GM18502 (cell line): ENCODE measurements around the gene ARID1B.

Experiments
- ATAC-seq: cut with Tn5 transposase; IDR thresholded peaks from one replicate; pipeline ENCODE4 v1.9.1; 2021; ENCODE audit warnings: mild to moderate bottlenecking; ENCODE audit not compliant: unreplicated experiment, poor library complexity

Gene ARID1B

DNA sequence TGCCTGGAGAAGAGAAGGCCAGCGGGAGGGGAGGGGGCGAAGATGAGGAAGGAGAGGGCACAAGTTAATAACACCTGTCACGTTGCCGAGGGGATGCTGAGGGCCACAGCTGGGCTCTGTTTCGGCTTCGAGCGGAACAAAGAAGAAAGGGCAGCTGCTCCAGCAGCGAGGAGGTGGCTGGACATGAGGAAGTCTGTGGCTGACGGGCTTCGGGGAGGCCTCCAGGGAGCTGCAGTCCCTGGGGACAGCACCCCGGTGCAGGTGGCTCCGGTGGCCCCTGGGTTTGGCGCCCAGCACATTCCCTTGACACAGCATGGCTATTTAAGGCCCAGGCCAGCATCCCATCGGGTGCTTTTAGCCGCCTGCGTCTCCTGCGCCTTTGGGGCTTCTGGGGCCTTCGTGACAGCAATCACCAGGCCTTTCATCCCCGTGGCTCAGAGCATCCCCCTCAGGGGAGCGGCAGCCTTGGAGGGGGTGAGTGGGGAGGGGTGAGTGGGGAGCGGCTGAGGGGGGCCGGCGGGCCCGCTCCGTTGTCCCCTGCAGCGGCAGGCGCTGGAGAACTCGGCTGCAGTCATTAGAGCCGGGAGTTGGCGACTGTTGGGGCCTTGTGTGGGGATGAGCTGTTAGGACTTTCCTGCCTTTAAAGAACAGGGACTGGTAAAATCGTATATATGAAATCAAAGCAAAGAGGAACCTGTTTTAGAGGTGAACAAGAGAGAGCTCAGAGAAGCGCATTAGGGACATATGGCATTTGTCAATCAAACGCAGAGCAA is 447.2 kb downstream of the ARID1B start:
- no peak for ATAC-seq

- no peak for ATAC-seq
Observed at GRCh38 chr6:157224951-157225574, 447.9 kb downstream of the ARID1B start.

DNA sequence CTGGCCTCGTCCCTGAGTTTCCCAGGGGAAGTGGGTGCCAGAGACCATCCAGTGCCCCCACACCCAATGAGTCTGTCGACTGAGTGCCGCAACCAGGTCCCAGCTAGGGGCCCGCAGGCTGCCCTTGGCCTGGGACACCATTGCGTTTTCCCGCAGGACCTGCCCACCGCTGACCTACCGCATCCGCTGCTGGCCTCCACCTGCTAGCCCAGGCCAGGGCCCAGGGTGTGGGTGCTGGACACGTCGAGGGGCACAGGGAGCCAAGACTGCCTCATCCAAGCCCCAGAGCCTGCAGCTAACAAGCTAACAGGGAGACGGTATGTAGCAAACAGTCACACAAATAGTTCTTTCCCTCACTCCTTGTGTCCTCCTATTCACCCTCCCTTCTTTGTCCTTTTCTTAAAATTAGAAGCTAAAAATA is 448.4 kb downstream of the ARID1B start:
- ATAC-seq: no peak

DNA sequence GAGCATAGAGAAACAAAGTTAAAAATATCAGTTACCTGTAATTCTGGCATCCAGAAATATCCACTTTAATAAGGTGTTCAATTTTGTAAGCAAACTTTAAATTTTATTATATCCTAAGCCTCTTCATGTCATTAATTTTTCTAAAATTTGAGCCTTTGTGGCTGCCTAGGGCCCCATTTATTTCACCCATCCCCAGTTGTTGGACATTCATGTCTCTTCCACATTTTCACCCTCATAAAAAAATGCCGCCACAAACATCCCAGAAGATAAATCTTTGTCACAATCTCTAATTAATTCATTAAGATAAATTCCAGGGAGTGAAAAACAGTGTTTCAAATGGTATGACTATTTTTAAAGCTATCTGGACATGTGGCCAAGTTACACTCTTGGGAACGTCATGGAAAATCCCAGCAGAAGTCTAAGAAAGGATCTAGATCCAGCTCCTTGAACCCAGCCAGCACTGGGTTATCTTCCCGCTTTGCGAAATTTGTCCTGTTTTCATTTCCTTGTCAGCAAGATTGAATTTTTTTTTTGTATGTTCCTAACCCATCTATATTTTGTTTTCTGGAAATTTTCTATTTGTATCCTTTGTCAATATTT is 448.9 kb downstream of the ARID1B start:
- no peak for ATAC-seq

GRCh38 chr6:157226761-157227160 is 449.6 kb downstream of the ARID1B start:
- no peak for ATAC-seq

DNA sequence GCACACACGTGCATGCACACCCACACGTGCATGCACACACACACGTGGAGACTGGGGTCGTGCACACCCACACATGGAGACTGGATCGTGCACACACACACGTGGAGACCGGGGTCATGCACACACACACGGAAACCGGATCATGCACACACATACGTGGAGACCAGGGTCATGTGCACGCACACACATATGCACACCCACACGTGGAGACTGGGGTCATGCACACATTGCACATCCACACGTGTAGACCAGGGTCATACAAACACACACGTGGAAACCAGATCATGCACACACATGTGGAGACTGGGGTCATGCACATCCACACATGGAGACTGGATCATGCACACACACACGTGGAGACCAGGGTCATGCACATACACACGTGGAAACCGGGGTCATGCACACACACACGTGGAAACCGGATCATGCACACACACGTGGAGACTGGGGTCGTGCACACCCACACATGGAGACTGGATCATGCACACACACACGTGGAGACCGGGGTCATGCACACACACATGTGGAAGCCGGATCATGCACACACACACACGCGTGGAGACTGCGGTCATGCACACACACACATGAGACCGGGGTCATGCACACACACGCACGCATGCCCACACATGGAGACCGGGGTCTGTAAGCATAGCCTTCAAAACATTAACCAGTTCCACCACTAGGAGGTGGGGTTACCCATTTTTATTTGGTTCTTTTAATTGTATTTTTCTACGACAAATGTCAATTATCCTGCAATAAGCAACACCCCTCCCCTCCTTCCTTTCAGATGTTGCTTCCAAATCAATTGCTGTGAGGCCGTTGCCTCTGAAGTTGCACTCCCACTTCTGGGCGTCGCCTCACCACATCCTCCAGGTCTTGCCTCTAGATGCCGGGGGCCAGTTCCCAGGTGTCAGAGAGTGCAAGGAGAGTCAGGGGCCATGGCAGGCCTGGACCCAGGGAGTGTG is 450.3 kb downstream of the ARID1B start:
- ATAC-seq: no peak

GRCh38 chr6:157228426-157229131 is 451.4 kb downstream of the ARID1B start:
- no peak for ATAC-seq

GRCh38 chr6:157229132-157229618 is 452.0 kb downstream of the ARID1B start:
- ATAC-seq: no peak

DNA sequence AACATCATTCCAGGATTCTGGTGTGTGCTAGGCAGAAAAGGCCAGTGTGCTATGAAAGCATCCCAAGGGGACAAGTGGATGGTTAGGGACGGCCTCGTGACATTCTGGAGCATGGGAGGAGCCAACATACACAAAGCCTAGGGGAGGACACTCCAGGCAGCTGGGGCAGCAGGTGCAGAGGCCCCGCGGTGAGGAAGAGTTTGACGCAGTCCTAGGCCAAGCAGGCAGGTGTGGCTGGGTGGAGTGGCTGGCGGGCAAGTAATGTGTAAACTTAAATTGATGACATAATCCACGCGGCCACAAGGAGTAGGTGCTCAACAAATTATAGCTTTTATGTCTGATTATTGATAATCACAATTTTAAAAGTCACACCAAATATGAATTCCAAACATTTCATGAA is 452.5 kb downstream of the ARID1B start:
- no peak for ATAC-seq

DNA sequence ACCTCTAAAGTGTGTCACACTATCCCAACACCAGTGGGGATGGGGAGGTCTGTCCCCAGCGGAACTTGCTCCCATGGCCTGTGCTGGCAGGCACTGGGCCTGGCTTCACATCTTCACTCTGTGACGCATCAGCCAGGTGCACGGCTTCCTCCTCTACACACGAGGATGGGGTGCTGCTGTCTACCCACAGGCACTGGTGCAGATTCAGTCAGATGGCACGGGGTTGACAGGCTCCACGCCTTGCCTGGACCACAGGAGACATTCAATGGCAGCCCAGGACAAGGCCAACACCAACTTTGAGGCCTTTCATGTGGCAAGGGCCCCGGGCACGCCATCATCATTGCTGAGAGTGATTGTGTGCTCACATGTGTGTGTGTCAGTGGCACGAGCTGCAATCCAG is 453.7 kb downstream of the ARID1B start:
- ATAC-seq: no peak

- no peak for ATAC-seq
Observed at GRCh38 chr6:157232161-157232895, 455.1 kb downstream of the ARID1B start.

DNA sequence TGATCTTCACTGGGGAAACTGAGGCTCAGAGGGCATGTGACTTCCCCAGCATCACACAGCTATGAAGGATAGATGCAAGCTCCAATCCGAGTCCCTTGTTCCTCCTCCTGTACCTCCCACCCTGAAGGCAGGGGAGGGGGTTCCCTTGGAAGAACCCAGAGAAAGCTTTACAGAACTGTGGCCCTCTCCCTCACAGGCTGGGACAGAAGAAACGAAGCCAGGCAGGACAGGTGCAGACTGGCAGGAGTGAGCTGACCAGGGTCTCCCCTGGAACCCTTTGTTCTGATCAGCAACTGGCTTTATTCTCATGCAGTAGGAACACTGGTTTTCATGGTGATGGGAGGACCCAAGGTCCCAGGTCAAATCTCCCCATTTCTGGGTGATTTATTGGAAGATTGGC is 456.0 kb downstream of the ARID1B start:
- ATAC-seq: no peak

DNA sequence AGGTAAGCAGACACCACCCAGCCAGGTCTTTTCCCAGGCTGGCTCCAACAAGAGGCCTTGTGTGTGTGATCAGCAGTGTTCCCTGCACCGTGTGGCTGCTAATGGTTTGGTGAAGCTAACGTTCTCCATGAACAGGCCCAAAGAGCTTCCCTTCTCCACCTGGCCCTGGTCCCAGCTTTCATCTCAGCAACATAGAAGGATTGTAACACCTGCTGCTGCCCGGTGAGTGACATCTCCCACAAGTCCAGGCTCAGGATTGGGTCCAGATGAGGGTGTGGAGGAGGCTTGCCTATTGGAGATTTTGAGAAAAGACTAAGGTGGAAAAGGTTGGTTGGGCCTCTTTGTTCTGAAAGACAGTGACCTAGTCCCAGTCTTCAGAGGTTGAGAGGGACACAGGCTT is 456.5 kb downstream of the ARID1B start:
- no peak for ATAC-seq

DNA sequence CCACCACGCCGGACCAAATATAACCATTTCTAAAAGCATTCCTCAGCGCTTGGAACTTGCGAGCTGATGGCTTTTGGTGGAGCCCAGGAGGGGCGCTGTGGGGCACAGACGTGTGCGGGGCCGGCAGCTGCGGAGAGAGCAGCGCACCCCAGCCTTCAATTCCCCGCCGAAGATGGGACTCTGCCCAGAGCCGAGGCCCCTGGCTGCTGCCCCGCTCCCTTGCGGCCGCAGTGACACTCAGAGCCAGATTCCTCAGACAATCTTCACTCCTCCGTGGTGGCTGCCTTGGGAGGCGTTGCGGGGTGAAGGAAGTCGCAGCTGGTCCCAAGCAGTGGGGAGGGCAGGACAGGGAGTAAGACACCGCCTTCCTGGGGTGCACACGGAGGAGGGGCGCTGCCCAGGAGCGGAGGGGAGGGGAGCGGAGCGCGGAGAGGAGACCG is 458.4 kb downstream of the ARID1B start:
- peak; percentile 59 for ATAC-seq

DNA sequence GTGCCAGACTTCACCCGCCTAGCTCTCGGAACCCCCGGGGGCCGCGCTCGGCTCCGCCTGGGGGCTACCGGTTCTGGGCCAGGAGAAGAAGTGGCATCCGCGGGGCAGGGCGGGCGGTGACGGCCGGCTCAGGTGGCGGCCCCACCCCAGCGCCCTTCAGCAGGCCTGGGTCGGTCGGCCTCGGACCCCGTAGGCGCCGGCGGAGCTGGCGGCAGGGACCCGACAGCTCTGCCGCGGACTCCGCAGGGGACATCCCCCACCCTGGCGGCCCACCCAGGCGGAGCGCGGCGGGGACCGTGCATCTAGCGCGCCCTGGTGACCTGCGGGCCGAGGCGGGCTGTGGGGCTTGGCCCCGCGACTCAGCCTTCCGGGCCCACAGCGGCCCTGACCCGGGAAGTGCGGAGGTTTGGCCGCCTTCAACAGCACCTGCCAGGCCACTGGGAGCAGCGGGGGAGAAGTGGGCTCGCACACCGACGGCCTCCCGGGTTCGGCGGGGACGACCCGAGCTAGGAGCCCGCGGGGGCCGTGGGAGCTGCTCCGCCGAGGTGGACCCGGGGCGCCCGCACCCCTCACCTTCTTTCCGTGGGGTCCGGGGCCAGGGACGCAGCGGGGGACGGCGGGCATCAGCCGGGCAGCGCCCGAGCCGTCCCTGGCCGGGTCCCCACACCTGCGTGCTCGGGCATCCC is 459.0 kb downstream of the ARID1B start:
- peak; percentile 44 for ATAC-seq

GRCh38 chr6:157238346-157238745 is 461.2 kb downstream of the ARID1B start:
- ATAC-seq: no peak

DNA sequence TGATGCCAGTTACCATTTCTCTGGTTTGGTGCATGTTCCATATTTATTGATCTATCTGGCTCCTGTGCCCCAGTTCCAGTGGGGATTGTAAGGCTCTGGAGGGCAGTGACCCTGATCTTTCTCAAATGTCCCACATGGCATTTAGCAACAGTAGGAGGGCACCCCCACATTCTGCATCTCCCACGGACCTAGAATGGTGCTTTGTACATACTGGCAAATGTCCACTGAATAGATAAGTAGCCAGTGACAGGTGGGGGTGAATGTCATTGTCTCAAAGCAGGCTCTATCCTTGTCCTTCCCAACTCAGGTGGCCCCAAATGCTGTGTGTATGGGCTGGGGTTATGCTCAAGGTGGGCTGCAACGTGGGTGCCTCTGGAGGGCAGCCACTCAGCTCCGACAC is 462.0 kb downstream of the ARID1B start:
- ATAC-seq: no peak

GRCh38 chr6:157239671-157240058 is 462.5 kb downstream of the ARID1B start:
- no peak for ATAC-seq
